ENCODE measurements around the gene TECTB.

Gene TECTB

GRCh38 chr10:112307358-112308124, 24.3 kb downstream of the TECTB start:
- DNase-seq (ENCODE audit: low spot score) = peak; percentile 85

GRCh38 chr10:112308125-112308502, 24.9 kb downstream of the TECTB start:
- no peak for DNase-seq (ENCODE audit: low spot score)

GRCh38 chr10:112311481-112311880, 28.3 kb downstream of the TECTB start:
- no peak for DNase-seq (ENCODE audit: low spot score)

GRCh38 chr10:112313234-112313633, 30.0 kb downstream of the TECTB start:
- no peak for DNase-seq (ENCODE audit: low spot score)

- DNase-seq (ENCODE audit: low spot score) = no peak
Measured at GRCh38 chr10:112313911-112314310, 30.7 kb downstream of the TECTB start.

GRCh38 chr10:112314822-112315474, 31.7 kb downstream of the TECTB start:
- DNase-seq (ENCODE audit: low spot score) = peak; percentile 81

- no peak for DNase-seq (ENCODE audit: low spot score)
Measured at GRCh38 chr10:112327678-112328077, 44.5 kb downstream of the TECTB start.

GRCh38 chr10:112330162-112330561, 47.0 kb downstream of the TECTB start:
- no peak for DNase-seq (ENCODE audit: low spot score)

- DNase-seq (ENCODE audit: low spot score) = no peak
Measured at GRCh38 chr10:112330607-112331160, 47.5 kb downstream of the TECTB start.

GRCh38 chr10:112332022-112332421, 48.8 kb downstream of the TECTB start:
- DNase-seq (ENCODE audit: low spot score) = no peak

GRCh38 chr10:112332509-112333228, 49.5 kb downstream of the TECTB start:
- no peak for DNase-seq (ENCODE audit: low spot score)

- DNase-seq (ENCODE audit: low spot score) = no peak
Measured at GRCh38 chr10:112333452-112333851, 50.3 kb downstream of the TECTB start.

GRCh38 chr10:112335111-112335867, 52.1 kb downstream of the TECTB start:
- no peak for DNase-seq (ENCODE audit: low spot score)

GRCh38 chr10:112335868-112336265, 52.7 kb downstream of the TECTB start:
- DNase-seq (ENCODE audit: low spot score) = no peak

GRCh38 chr10:112336556-112337201, 53.5 kb downstream of the TECTB start:
- DNase-seq (ENCODE audit: low spot score) = no peak

GRCh38 chr10:112338957-112339356, 55.8 kb downstream of the TECTB start:
- no peak for DNase-seq (ENCODE audit: low spot score)

GRCh38 chr10:112340601-112341000, 57.4 kb downstream of the TECTB start:
- DNase-seq (ENCODE audit: low spot score) = no peak

GRCh38 chr10:112343056-112343806, 60.0 kb downstream of the TECTB start:
- DNase-seq (ENCODE audit: low spot score) = no peak

- DNase-seq (ENCODE audit: low spot score) = no peak
Measured at GRCh38 chr10:112344261-112344660, 61.1 kb downstream of the TECTB start.

- DNase-seq (ENCODE audit: low spot score) = no peak
Measured at GRCh38 chr10:112345202-112345601, 62.0 kb downstream of the TECTB start.

- no peak for DNase-seq (ENCODE audit: low spot score)
Measured at GRCh38 chr10:112345743-112346142, 62.5 kb downstream of the TECTB start.

Measured in iPS-NIHi11 (cell line).